ENCODE measurements around the gene GSTM2.

GSTM2 gene

DNA sequence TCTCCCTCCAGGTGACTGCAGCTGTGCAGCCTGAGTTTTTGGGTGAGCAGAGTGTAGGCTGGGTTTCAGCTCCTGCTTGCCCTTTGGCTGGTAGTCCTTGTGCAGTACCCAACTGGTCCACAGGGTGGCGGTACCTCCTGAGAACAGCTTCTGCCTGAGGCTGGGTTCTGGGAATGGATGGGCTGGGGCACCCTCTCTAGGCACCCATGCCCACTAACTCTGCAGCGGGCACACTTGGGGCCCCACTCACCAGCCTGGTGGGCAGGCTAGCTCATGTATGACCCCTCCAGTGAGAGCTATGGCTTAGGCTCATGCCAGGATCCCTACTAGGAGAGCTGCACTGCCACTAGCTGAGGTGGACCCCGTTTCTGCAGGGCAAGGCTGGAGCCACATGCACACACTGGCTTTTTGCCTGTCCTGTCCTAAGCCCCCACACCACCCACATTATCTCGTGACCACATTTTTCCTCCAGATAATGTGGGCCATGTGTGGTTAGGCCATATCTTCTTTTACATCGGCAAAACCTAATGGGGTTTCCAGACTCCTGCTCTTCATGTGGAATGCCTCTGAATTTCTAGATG is 27.5 kb upstream of the GSTM2 start:
- intact Hi-C loops (cut with DNase I) = loop anchor here (5.0 to 10.0 kb wide), 2 partner anchors 137 to 344 kb away; partner anchors contain the start of gene AHCYL1
- peak; percentile 68 to 97 (median 92) for DNase-seq

DNA sequence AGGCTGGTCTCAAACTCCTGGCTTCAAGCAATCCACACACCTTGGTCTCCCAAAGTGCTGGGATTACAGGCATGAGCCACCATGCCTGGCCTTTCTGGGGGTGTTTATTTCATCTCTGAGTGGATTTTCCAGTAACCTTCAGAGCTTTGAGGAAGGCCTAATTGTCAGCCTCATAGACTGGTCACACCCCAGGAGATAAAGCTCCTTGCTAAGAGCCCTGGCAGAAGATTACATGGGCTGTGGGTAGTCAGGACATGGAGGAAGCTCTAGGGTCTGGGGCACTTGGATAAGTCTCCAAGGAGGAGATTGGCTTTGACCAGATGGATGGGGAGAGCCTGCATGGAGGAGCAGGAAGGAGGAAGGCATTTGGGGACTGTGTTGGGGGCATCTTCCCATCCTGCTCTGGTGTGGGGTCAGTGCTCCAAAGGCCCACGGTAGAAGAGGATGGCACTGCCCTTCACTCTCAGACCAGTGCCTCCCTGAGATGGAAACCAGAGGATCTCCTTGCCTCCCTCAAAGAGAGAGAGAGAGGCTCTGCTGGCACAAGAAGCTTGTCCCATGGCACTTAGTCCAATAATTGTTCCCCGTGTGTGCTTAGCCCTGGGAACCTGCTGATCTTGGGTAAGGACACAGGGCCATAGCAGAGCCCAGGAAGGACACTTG is 26.6 kb upstream of the GSTM2 start:
- intact Hi-C loops (cut with DNase I) = loop anchor here (5.0 to 10.0 kb wide), 2 partner anchors 136 to 344 kb away; partner anchors contain the start of gene AHCYL1
- peak in 4 of 42 donors; percentile 0 to 6 (median 5) for DNase-seq

DNA sequence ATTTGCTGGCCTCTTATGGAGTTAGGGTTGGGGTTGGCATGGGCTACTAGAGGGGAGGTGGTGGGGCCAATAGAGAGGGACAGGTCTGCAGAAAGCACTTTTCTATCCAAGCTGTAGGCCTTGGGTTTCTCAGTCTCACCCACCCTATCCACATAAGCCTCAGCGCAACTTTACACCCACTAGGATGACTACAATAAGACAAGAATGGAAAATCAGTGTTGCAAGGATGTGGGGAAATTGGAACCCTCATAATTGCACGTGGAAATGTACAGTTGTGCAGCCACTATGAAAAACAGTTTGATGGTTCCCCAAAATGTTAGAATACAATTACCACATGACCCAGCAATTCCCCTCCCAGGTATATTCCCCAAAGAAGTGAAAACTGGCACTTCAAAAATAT is 26.0 kb upstream of the GSTM2 start:
- peak in 7 of 42 donors; percentile 1 to 47 (median 15) for DNase-seq
- intact Hi-C loops (cut with DNase I) = loop anchor here (5.0 to 10.0 kb wide), 2 partner anchors 135 to 343 kb away; partner anchors contain the start of gene AHCYL1

DNA sequence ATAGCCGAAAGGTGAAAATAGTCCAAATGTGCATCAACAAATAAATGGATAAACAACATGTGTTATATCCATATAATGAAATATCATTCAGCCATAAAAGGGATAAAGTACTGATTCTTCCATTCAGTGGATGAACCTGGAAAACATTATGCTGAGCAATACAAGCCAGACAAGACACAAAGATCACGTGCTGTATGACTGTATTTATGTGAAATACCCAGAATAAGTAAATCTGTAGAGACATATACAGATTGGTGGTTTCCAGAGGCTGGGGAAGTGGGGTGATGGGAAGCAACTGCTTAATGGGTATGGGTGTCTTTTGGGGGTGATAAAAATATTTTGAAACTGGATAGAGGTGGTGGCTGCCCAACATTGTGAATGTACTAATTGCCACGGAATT is 25.2 kb upstream of the GSTM2 start:
- peak in 2 of 42 donors; percentile 6 to 24 for DNase-seq
- intact Hi-C loops (cut with DNase I) = loop anchor here (5.0 to 10.0 kb wide), 2 partner anchors 135 to 342 kb away; partner anchors contain the start of gene AHCYL1

DNA sequence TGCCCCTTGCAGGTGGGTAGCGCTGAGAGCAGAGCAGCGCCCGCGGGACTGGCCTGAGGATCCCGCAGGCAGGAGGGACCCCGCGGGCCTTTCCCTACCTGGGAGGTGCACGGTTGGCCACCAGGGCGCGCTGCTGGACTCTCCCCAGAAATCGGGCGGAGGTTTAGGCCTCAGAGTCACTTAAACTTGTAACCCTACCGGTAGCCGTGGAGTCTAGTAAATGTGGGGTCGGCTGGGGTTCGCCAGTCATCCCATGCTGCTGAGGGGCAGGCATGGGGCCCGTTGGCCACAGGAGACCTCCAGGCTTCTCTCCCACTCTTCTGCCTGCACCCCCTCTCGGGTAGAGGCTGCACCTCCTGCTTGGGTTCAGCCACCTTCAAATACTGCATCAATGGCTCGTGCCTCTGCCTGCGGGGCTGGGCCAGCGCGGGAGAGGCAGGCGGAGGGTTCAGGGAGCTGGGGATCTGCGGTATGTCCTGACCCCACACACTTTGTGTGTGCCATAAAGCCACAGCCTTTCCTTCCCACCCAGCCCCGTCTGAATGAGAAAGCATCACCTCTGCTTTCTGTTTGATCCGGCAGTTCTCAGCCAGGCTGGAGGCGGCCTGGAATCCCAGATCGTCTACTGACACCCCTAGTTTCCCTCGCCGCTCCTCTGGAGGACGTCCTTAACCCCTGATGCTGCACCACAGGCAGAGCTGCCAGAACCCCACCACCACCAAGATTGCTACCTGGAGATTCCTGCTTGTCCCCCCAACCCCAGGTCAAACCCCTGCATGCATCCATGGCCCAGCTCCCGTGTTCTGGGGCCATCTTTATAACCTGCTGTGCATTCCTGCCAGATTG is 24.2 kb upstream of the GSTM2 start:
- peak in 39 of 42 donors; percentile 33 to 87 (median 76) for DNase-seq
- intact Hi-C loops (cut with DNase I) = loop anchor here (5.0 to 10.0 kb wide), 2 partner anchors 134 to 341 kb away; partner anchors contain the start of gene AHCYL1

DNA sequence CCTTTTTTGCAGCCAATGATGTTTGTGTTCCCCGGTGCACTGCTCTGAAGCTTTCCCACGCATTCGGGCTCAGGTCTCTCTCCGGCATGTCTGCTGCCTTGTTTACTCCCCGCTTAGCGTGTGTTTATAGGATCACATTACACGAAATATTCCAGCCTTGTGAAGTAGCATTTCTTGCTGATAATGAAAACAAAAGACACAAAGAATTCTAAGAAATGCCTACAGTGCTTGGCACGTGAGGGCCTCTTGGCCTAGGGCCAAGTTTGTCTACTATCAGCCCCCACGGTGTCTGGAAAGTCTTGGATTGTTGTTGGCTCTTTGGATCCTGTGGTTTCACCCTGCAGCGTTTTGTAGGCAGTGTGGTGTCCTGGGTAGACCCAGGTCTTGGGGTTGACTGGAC is 23.2 kb upstream of the GSTM2 start:
- intact Hi-C loops (cut with DNase I) = loop anchor here (5.0 to 10.0 kb wide), 2 partner anchors 133 to 340 kb away; partner anchors contain the start of gene AHCYL1
- peak in 1 of 42 donors; percentile 16 for DNase-seq

DNA sequence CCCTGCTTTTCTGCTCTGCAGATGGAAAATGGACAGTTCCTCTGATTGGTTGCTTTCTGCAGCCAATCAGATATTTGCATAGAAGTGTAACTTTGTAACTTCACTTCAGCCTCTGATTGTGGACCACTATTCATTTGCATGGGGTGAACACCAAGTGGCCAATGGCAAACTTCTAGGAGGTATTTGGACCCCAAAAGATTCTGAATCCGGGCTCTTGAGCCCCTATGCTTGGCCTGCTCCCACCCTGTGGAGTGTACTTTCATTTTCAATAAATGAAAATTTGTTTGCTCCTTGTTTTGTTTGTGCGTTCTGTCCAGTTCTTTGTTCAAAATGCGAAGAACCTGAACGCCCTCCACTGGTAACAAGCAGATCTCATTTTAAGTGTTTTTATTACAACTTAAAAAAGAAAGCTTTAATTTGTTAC is 18.4 kb upstream of the GSTM2 start:
- intact Hi-C loops (cut with DNase I) = loop anchor here (10.0 kb wide), 1 partner anchor 335 kb away; the partner anchor contains the start of gene AHCYL1
- peak in 7 of 42 donors; percentile 3 to 47 (median 23) for DNase-seq

DNA sequence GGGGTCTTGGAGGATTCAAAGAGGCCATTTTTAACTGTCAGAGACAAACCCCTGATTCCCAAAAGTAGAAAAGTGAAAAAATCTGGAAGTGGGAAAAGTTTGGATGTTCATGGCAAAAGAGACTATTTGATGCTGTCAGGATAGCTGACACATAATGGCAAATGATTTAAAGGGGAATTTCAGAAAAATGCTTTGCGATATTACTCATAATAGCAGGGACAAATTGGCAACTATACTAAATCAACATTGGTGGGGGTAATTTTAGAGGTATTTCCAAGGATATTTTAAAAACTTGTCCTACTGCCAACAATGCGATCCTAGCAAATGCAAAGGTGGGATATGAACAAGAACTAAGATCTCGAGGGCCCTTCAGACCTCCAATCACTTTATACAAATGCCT is 17.2 kb upstream of the GSTM2 start:
- intact Hi-C loops (cut with DNase I) = no loop called here
- DNase-seq = peak in 1 of 42 donors; percentile 24

DNA sequence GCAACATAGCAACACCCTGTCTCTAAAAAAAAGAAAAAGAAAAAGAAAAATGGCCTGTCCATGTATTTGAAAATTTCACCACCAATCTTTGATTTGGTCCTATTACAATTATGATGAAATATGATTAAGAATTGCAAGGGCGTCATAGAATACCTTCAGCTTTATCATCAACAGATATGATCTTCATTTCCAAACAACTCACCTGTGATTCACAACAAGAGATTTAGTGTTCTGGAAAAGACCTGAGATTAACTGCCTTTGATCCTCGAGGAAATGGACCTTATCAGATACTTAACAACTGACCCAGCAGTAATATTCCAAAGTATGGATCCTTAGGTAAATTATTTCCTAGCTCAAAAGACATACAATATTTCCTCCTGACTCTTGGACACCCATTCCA is 15.5 kb upstream of the GSTM2 start:
- intact Hi-C loops (cut with DNase I) = no loop called here
- DNase-seq = no peak

DNA sequence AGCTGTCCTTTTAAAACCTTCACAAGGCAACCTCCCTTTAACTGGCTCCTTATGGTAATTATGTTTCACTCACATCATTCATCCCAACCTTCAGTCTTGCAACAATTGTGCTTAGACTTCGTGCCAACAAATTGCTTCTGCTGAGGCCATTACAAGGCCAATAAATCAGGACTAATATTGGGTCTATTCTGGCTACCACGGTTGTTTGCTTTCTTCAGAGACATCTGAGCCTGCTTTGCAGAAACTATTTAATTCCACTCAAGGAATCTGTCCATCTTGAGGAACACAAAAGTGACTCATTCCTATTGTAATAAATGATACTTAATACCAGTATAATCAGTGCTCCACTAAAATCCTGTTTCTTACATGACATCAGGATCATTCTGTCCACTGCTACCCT is 14.6 kb upstream of the GSTM2 start:
- peak in 1 of 42 donors; percentile 7 for DNase-seq
- intact Hi-C loops (cut with DNase I) = no loop called here

DNA sequence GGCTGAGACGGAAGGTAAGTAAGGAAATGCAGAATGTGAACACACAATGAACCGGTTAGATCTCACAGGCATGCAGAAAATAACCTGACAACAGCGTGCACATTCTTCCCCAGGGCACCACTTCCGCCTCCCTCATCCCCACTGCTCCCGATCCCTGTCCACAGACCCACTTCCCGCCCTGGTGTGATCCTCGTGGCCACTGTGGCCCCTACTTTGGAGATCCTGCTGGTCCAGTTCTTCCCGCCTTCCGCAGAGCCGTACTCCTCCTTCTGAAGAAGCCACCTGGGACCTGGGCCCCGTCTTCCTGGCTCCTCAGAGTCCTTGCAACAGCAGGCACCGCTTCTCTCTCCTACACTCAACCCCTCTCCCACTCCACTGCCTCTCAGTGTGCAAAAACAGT is 13.3 kb upstream of the GSTM2 start:
- DNase-seq = no peak
- intact Hi-C loops (cut with DNase I) = no loop called here

DNA sequence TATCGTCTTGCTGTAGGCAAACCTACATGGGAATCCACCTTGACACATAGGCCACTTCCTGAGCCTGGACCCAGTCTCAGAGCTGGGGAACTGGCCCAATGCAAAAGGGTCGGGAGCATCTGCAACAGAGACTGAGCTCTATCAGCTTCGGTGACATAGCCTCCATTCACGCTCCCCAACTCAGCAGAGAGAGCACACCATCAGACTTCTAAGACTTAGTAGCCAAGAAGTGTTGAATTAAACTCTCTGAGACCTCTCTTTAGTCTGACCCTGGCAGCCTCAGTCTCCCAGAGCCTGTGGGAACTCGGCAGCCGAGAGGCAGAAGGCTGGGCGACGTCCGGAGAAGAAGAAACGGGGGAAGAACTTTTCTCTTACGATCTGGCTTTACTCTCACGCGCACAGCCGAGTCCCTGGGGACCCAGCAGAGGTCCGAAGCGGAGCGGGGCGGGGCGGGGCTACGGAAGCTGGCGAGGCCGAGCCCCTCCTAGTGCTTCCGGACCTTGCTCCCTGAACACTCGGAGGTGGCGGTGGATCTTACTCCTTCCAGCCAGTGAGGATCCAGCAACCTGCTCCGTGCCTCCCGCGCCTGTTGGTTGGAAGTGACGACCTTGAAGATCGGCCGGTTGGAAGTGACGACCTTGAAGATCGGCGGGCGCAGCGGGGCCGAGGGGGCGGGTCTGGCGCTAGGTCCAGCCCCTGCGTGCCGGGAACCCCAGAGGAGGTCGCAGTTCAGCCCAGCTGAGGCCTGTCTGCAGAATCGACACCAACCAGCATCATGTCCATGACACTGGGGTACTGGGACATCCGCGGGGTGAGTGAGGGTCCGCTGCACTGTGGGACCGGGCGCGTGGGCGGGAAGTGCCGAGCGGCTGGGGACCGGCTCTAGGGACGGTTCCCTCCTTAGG is 12.0 kb upstream of the GSTM2 start, which contains the start of gene GSTM4:
GSTM4 (plus strand) TSS at position 485 of the 905 bp plus-strand sequence; CDS start at position 776, 291 bp downstream.
- peak; percentile 66 to 94 (median 83) for DNase-seq
- intact Hi-C loops (cut with DNase I) = no loop called here

DNA sequence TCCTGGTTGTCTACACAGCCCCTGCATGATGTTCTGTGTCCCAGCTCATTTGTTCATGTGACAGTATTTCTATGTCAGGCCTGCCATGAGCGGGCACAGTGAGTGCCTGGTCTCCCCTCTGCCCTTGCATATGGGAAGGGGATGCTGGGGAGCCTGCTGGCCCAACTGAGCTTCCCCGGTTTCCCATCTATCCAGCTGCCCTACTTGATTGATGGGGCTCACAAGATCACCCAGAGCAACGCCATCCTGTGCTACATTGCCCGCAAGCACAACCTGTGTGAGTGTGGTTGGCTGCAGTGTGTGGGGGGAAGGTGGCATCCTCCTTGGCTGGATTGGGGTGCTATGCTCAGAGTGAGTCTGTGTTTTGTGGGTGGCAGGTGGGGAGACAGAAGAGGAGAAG is 10.5 kb upstream of the GSTM2 start:
- DNase-seq = peak in 1 of 42 donors; percentile 31
- intact Hi-C loops (cut with DNase I) = no loop called here

DNA sequence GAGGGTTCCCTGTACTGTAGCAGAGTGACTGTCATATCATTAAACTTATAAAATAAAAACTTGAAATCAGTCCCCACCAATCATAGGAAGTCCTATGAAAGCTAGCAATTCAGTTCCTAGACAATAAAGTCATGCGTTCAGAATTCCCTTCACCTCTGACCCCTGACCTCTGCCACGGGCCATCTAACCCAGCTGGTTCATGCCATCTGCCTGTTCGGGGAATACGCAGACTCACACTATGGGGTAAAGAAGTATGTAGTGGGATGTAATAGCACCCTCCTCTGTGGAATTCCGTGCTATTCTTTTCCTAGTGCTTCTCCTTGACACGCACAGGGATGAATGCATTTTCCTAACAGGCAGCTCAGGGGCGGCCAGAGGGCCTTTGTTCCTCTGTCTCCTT is 9.9 kb upstream of the GSTM2 start:
- DNase-seq = peak in 1 of 42 donors; percentile 31
- intact Hi-C loops (cut with DNase I) = no loop called here

DNA sequence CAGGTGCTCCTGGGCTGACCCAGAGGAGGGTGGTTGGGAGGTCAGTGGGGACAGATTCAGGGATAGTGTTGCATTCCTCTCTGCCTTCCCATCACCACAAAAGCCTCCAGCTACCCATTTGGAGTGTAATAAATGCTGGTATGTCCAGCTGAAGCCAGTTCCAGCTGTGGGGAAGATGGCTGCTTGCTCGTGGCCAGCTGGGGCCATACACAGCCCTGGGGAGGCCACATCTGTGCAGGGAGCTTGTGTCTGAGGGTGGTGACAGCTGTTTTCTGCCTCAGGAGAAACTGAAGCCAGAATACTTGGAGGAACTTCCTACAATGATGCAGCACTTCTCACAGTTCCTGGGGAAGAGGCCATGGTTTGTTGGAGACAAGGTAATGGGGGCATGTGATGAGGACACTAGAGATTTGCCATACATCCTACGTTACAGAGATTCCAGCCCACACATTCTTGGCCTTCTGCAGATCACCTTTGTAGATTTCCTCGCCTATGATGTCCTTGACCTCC is 9.3 kb upstream of the GSTM2 start:
- intact Hi-C loops (cut with DNase I) = no loop called here
- DNase-seq = peak in 1 of 42 donors; percentile 21

DNA sequence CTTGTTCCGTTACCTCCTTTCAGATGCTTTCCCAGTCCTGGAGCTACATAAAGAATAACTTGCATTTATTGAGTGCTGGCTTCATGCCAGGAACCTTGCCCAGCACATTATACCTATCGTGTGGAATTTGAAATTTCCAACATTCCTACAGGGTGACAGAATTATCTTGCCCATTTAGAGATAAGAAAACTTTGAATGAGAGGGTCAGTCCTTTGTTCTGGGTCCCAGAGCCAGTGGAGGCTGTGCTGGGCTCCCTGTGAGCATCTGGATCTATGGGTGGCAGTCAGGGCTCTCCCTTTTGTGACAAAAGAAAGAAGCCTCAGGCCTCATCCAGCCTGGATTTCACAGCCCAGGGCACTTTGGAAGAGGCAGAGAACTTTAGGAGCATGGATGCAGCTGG is 8.7 kb upstream of the GSTM2 start:
- intact Hi-C loops (cut with DNase I) = no loop called here
- DNase-seq = peak in 1 of 42 donors; percentile 31

DNA sequence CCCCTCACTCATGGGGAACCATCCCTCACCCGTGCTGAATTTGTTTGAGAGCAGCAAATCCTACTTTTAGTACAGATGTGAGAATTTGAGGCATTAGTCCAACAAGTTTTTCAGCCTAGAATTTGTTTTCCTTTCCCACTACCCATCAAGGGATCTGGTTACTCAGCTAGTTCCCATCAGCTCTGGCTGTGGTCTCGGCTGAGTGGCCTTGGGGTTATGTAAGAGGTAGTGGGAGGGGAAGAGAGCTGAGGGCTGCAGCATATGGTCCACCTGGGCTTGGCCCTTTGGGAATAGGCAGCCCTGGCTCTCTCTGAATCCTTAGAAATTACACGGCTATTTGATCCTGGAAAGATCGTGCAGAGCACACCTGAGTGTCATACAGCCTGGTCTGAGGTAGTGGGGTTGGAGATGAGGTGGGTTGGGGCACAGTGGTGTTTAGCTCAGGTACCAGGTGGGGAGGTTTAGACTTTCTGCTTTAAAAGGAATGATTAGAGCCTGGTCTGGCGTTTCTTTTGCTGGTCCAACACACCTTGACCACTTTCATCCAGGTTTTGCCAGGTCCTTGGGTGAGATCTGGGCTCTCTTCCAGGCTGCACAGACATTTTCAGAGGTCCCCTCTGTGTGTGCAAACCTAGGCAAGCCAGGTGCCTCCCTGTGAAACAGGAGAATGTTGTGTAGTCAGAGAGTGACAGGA is 7.7 kb upstream of the GSTM2 start:
- peak in 1 of 42 donors; percentile 41 for DNase-seq
- intact Hi-C loops (cut with DNase I) = no loop called here

All from head of caudate nucleus (tissue), 42 donors.